IMR-90 (cell line): ENCODE data around the gene MRC1.

Source experiments
- MAFK ChIP-seq: IDR thresholded peaks from 2 replicates; pipeline ENCODE4 v1.6.1; 2012; ENCODE audit warnings: low read depth, low read length, improper control_type of control experiment
- MXI1 ChIP-seq: IDR thresholded peaks from 2 replicates; pipeline ENCODE4 v1.6.1; 2012; ENCODE audit warnings: low read depth, mild to moderate bottlenecking, low read length, moderate library complexity, borderline replicate concordance
- POLR2A ChIP-seq: IDR thresholded peaks from 2 replicates; pipeline ENCODE4 v1.6.1; 2012; ENCODE audit warnings: mild to moderate bottlenecking, low read depth, low read length
- RAD21 ChIP-seq: IDR thresholded peaks from 2 replicates; pipeline ENCODE4 v1.6.1; 2012; ENCODE audit warnings: low read length, improper control_type of control experiment
- SMC3 ChIP-seq: fragments of 150-350 bp; IDR thresholded peaks from 2 replicates; pipeline ENCODE4 v1.6.1; 2016; ENCODE audit warnings: low read depth, mild to moderate bottlenecking, antibody characterized with exemption, low read length, moderate library complexity
- TF ChIP-seq, protein P1 (sequence below): conservative IDR thresholded peaks from 2 replicates; pipeline ENCODE4 v1.5.1; 2012; ENCODE audit warnings: mild to moderate bottlenecking, low read depth, low read length, improper control_type of control experiment

DNA sequence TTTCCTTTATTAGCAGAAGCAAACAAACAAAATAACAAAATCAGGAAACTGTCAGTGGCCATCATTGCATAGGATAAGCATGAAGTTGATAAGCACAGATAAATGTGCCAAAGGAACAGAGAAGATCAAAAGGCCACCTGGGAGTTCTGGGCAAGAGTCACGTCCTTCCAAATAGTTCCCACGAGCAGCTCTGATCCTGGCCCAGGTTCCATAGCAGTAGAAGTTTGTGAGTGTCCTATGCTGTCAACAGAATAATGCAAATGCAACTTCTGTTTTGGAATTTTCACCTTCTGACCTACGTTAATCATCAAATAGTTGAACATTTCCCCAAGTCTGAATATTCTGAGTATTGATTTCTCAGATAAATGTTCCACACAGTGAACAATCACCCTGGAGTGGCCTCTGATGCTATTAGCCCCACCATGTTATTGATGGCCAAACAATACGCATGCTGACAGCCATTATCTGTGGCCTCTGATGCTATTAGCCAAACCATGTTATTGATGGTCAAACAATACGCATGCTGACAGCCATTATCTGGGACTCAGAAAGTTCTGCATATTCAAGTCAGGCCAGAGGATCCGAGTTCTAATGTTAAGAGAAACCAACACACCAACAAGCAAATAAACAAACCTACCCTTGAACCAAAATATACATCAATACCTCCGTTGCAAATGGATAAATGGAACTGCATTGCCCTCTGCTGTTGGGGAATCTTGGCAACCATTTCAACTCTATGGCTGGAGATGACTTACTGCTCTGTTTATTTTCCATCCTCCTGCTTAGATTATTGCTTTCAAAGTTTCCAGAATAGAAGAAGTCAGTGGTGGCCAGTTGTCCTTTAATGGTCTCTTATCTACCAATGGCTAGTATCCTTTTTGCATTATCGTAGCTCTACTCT, 63.3 kb downstream of the MRC1 start:
- TF ChIP-seq, protein P1, sequence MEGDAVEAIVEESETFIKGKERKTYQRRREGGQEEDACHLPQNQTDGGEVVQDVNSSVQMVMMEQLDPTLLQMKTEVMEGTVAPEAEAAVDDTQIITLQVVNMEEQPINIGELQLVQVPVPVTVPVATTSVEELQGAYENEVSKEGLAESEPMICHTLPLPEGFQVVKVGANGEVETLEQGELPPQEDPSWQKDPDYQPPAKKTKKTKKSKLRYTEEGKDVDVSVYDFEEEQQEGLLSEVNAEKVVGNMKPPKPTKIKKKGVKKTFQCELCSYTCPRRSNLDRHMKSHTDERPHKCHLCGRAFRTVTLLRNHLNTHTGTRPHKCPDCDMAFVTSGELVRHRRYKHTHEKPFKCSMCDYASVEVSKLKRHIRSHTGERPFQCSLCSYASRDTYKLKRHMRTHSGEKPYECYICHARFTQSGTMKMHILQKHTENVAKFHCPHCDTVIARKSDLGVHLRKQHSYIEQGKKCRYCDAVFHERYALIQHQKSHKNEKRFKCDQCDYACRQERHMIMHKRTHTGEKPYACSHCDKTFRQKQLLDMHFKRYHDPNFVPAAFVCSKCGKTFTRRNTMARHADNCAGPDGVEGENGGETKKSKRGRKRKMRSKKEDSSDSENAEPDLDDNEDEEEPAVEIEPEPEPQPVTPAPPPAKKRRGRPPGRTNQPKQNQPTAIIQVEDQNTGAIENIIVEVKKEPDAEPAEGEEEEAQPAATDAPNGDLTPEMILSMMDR: peak; percentile 39
- TF ChIP-seq RAD21 (peak; percentile 56), SMC3 (peak; percentile 39), MAFK (no peak), MXI1 (no peak), POLR2A (no peak)
